HG03139 (cell line): ENCODE data around the gene CT83.

ENCODE experiments used
- ATAC-seq: cut with Tn5 transposase; IDR thresholded peaks from one replicate; pipeline ENCODE4 v1.9.1; 2021; ENCODE audit not compliant: unreplicated experiment

Gene CT83

GRCh38 chrX:116462822-116463221 lies at the start of gene CT83:
CT83 (minus strand) TSS chrX:116462976; CDS start chrX:116462856, 120 bp downstream.
- no peak for ATAC-seq

- no peak for ATAC-seq
Observed at GRCh38 chrX:116499780-116500179, 37.0 kb upstream of the CT83 start.

- no peak for ATAC-seq
Observed at GRCh38 chrX:116493271-116493670, 30.5 kb upstream of the CT83 start.

- ATAC-seq: no peak
Observed at GRCh38 chrX:116490104-116490503, 27.3 kb upstream of the CT83 start.

GRCh38 chrX:116480059-116480458 lies 17.3 kb upstream of the CT83 start:
- no peak for ATAC-seq

GRCh38 chrX:116449156-116449555 lies 13.6 kb downstream of the CT83 start:
- no peak for ATAC-seq

GRCh38 chrX:116436358-116436816 lies 26.4 kb downstream of the CT83 start, which contains the start of gene SLC6A14:
SLC6A14 (plus strand) TSS chrX:116436606; CDS start chrX:116436710, 104 bp downstream.
- ATAC-seq: no peak

- ATAC-seq: no peak
Observed at GRCh38 chrX:116435597-116435996, 27.2 kb downstream of the CT83 start.

- no peak for ATAC-seq
Observed at GRCh38 chrX:116427978-116428377, 34.8 kb downstream of the CT83 start.

GRCh38 chrX:116417968-116418367 lies 44.8 kb downstream of the CT83 start:
- ATAC-seq: no peak

- ATAC-seq: no peak
Observed at GRCh38 chrX:116417214-116417613, 45.6 kb downstream of the CT83 start.

- no peak for ATAC-seq
Observed at GRCh38 chrX:116413273-116413672, 49.5 kb downstream of the CT83 start.
